GM18498 (cell line): ENCODE measurements around the gene CHAF1B.
"Not testable (repeated sequence)": the region's sequence is repeated elsewhere in the genome, so short reads cannot be mapped to it uniquely, and the experiment has no call there.

Source experiments
- ATAC-seq: cut with Tn5 transposase; IDR thresholded peaks from one replicate; pipeline ENCODE4 v1.9.1; 2021; ENCODE audit warnings: mild to moderate bottlenecking, moderate library complexity; ENCODE audit not compliant: unreplicated experiment

The CHAF1B gene

GRCh38 chr21:36388096-36388495 lies 2.9 kb downstream of the CHAF1B start:
- ATAC-seq = no peak

DNA sequence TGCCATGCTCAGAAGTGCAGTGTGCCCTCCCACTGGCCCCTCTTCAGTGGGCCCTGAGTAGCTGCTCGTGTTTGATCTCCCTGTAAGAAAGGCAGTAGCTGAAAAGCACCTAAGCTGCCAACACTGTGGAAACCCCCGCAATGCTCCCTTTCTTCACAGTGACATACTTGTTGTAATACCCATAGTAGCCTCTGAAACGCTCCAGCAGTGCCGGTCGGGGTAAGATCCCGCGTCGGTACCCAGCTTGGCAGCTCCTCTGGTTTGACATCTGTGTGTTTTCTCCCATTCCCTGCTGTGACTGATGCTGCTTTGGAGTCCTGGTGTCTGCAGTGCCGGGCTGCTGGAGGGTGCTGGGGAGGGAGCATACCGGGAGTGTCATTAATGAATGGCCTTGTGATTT lies 3.6 kb downstream of the CHAF1B start:
- no peak for ATAC-seq

- ATAC-seq = not testable (repeated sequence)
Measured at GRCh38 chr21:36391649-36392048, 6.5 kb downstream of the CHAF1B start.

DNA sequence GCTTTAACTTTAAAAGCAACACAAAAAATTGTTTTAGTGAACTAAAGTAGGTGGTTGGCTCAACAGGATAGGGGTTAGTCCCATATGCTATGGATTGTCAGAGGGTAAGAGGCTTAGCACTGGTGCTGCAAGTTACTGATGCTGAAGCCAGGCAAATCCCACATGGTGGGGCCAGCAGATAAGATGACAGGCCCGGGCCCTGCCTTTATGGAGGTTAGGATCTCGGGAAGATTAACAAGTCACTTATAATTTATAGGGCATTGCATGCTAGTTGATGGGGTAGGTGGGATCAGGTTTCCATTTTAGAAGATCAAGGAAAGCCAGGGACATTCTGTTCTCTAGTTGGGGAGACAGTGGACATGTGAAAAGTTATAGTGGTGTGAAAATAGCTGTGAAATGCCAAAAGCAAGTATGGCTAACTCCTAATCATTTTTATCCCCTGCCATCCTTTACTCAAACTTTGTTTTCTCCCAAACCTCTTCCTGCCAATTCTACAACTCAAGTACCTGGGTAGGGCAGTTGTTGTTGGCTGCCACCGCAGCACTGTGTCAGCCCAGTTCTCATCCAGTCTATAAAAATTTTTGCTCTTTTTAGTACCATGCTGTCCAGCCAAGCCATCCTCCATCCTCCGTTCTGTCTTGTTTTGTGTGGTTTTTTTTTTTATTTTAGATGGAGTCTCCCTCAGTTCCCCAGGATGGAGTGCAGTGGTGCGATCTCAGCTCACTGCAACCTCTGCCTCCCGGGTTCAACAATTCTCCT lies 10.3 kb downstream of the CHAF1B start:
- no peak for ATAC-seq

GRCh38 chr21:36396325-36396724 lies 11.1 kb downstream of the CHAF1B start:
- no peak for ATAC-seq

DNA sequence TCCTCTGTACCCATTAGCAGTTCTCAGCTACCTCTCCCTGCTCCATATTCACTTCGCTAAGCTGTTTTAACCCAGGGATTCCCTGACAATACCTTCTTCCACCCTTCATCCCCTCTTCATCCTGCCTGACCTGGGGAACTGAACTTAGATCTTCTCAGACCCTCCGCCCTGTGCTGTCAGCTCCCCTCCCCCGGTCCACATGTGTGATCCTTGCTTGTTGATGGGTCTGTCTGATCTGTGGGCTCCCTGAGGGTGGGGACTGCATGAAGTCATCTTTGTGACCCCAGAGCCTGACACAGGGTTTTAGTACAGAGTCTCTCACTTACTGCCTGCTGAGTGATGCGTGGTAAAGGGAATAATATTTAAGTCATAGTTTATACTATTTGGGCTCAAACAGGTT lies 11.8 kb downstream of the CHAF1B start:
- ATAC-seq = no peak

GRCh38 chr21:36397606-36398005 lies 12.4 kb downstream of the CHAF1B start:
- ATAC-seq = no peak

DNA sequence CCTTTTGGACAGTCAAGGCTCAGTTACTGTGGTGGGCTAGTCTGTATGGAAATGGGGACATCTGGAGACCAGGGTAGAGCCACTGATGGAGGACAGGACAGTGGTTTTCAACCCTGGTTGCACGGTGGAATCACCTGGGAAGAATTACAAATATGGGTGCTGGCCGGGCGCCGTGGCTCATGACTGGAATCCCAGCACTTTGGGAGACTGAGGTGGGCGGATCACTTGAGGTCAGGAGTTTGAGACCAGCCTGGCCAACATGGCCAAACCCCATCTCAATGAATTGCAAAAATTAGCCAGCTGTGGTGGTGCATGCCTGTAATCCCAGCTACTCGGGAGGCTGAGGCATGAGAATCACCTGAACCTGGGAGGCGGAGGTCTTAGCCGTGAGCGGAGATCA lies 14.5 kb downstream of the CHAF1B start:
- ATAC-seq = not testable (repeated sequence)

- no peak for ATAC-seq
Measured at GRCh38 chr21:36400719-36401118, 15.5 kb downstream of the CHAF1B start.

DNA sequence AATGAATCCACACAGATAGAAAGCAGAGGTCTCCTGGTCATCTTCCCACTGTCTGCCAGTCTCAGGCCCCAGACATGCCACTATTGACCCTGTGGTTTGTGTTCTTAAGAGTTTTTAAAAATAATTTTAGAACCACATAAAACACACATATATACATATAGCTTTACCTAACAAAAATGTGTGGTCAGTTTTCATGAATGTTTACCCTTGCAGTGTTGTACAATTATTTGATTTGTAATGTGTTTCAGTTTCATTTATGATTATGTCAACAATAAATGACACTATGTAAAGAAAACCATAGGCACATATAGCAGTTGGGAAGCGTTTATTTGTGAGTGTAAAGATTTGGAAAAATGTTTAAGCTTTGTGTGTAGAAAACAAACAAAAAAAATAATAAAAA lies 17.1 kb downstream of the CHAF1B start:
- no peak for ATAC-seq

GRCh38 chr21:36403713-36404112 lies 18.5 kb downstream of the CHAF1B start:
- no peak for ATAC-seq

DNA sequence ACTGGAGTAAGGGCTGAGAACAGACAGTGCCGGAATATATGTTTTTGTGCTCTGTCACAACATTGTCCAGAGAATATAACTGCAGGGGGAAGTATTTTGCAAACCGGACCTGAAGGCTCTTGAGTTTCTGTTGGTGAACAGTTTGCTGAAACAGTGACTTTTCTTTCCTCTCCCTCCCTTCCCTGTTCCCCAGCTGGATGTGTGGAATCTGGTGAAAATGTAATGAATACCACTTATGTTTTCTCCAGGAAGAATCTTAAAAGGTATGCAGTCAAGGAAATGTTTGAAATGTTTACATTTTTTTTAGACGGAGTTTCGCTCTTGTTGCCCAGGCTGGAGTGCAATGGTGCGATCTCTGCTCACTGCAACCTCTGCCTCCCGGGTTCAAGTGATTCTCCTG lies 23.4 kb downstream of the CHAF1B start:
- ATAC-seq = no peak

- no peak for ATAC-seq
Measured at GRCh38 chr21:36411301-36411700, 26.1 kb downstream of the CHAF1B start.

- no peak for ATAC-seq
Measured at GRCh38 chr21:36412916-36413315, 27.7 kb downstream of the CHAF1B start.

- ATAC-seq = no peak
Measured at GRCh38 chr21:36415375-36415774, 30.2 kb downstream of the CHAF1B start.

DNA sequence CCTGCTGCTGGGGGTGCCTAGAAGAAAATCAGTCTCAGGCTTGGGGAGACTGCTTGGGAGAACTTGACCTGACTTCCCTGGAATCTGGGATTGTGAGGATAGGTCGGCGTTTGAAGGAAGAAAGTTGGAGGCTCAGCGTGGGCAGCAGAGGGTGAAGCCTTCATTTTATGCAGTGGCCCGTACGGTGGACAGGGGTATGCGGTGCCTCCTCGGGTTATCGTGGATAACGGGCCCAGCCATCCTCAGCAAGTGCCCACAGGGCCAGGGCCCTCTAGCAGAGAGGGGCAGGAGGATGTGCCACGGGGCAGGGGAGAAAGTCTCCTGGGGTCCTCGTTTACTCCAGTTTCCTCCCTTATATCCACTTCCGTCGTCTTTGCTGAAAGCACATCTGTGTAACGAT lies 34.0 kb downstream of the CHAF1B start:
- no peak for ATAC-seq

DNA sequence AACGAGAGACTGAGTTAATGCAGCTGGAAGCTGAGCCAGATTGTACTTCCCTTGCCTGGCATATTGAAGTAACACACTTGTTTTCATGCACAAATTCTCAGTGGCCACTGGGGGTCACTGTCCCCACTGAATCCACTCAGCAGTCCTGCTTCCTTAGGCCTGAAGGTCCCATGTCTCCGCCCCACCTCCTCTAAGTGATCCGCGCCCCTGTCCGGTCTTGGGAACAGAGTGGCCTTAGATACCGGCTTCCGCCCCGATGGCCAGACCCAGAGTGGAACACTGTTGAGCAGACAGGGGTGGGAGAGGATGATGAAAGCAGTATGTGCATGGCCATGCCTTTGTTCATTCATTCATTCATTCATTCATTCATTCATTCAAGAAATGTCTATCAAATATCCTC lies 34.8 kb downstream of the CHAF1B start:
- no peak for ATAC-seq

- no peak for ATAC-seq
Measured at GRCh38 chr21:36420571-36421339, 35.6 kb downstream of the CHAF1B start.

DNA sequence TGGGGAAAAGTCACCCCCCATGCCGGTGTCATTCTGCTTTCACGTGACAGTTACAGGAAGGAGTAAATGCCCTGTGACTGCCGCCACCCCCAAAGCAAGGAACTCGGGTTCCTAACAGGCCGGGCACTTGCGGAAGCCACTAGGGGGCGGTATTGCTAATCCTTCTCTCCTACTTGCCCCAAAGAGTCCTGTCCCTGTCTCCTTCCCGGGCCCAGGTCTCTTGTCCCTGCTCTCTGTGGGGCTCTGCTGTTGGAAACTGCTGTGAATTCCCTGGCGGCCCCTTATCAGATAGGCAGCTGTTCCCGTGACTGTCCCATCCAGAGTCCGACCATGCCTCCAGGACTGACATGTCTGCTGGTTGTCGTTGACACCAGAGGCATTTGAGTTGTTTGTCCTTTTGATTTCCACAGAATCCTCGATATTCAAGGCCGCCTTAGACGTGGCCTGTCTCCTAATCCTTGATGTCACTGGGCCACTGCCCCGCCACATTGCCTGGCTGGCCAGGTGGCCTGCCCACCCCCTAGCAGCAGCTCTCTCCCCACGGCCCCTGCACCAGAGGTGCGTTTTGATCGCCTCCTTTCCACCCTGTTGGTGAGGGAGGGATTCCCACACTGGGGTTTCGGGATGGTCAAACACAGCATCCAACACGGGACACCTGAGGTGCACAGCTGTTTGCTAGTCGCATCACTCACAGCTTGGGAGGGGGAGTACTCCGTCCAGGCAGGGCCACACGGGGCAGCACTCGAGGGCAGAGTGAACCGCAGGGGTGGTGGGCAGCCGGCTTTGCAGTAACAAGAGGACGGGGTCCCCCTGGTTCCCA lies 37.3 kb downstream of the CHAF1B start:
- no peak for ATAC-seq

GRCh38 chr21:36423771-36424433 lies 38.7 kb downstream of the CHAF1B start:
- ATAC-seq = no peak

DNA sequence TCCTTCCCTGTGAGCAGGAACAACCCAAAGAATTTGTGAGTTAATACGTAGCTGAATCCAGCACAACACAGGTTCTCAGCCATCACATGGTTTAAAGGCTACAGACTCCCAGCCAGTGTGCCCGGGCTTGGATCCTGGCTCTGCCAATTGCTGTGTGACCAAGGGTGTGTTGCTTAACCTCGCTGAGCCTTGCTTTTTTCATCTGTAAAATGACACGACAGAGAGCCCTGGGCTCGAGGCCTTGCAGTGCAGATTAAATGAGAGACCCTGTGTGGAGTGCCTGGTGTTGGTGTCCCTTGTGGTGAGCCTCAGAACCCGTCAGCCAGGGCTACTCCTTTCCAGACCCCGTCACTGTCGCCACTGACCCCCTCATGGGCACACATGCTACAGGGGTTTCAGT lies 39.4 kb downstream of the CHAF1B start:
- ATAC-seq = no peak
